Stimulated activated CD4-positive, alpha-beta T cell treated with anti-CD3 and anti-CD28 coated beads, TNF-alpha, amount 100 ng/mL, for 1 hour (primary cell): ENCODE results near the gene DOCK9.

Experiments used
- DNase-seq, 3 donors: peaks; one replicate each; pipeline ENCODE4 v3.0.0-alpha.2; 2020; ENCODE audit warnings: low read depth in 3 of 3, low spot score in 1 of 3

DOCK9 gene

DNA sequence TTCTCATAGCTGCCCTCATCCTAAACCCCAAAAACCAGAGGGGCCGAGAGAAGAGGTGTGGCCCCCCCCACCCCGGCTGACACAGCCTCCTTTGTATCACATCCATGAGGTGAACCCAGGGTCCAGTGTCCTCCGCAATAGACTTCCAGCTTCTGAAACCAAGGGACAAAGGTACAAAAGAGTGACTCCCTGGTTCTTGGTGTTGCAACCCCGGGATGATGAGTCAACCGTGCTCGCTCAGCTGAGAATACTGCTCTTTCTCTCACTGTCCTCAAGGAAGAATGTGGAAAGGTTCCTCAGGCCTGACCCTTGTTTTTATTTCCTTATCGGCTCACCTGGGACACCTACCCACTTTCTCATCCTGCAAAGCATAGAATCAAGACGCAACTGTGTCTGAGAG is 230.9 kb downstream of the DOCK9 start:
- DNase-seq, result no peak
